H9 (cell line): Measurements from ENCODE around the gene CD300LG. TPM values are rescaled to one million over a fixed set of nuclear protein-coding genes. Genes with fewer than 3 reads are reported as not detected.

Experiments used
- DNase-seq: peaks from one replicate; pipeline ENCODE4 v3.0.0-alpha.2; 2017
- H2AFZ ChIP-seq: one replicate; pipeline ENCODE4 v1.6.1; 2013; ENCODE audit warnings: mild to moderate bottlenecking, low read length, control low read depth, moderate library complexity
- H2AK5ac ChIP-seq: 2 replicates; pipeline ENCODE4 v1.6.1; 2013; ENCODE audit warnings: low read length, control low read depth, mixed read lengths; ENCODE audit not compliant: insufficient read length
- H2BK120ac ChIP-seq: one replicate; pipeline ENCODE4 v1.6.1; 2013; ENCODE audit warnings: low read depth, mild to moderate bottlenecking, low read length, control low read depth, inconsistent platforms; ENCODE audit not compliant: poor library complexity, severe bottlenecking
- H2BK12ac ChIP-seq: 2 replicates; pipeline ENCODE4 v1.6.1; 2013; ENCODE audit warnings: low read length, control low read depth, mixed read lengths, low read depth; ENCODE audit not compliant: insufficient read length
- H2BK15ac ChIP-seq: 2 replicates; pipeline ENCODE4 v1.6.1; 2013; ENCODE audit warnings: low read depth, low read length, control low read depth
- H2BK20ac ChIP-seq: one replicate; pipeline ENCODE4 v1.6.1; 2013; ENCODE audit warnings: low read depth, mild to moderate bottlenecking, low read length, control low read depth, inconsistent platforms; ENCODE audit not compliant: poor library complexity, severe bottlenecking
- H2BK5ac ChIP-seq: 2 replicates; pipeline ENCODE4 v1.6.1; 2013; ENCODE audit warnings: low read length, control low read depth, mixed read lengths; ENCODE audit not compliant: insufficient read length
- H3K14ac ChIP-seq: 2 replicates; pipeline ENCODE4 v1.6.1; 2013; ENCODE audit warnings: low read length, control low read depth; ENCODE audit not compliant: insufficient read depth
- H3K18ac ChIP-seq: 2 replicates; pipeline ENCODE4 v1.6.1; 2013; ENCODE audit warnings: low read depth, mild to moderate bottlenecking, mixed read lengths, low read length, control low read depth; ENCODE audit not compliant: insufficient read length
- H3K23ac ChIP-seq: 2 replicates; pipeline ENCODE4 v1.6.1; 2013; ENCODE audit warnings: low read length, control low read depth, mixed read lengths, low read depth; ENCODE audit not compliant: insufficient read length
- H3K23me2 ChIP-seq: 2 replicates; pipeline ENCODE4 v1.6.1; 2013; ENCODE audit warnings: low read depth, mild to moderate bottlenecking, mixed read lengths, low read length, control low read depth; ENCODE audit not compliant: insufficient read length, poor library complexity, severe bottlenecking
- H3K27ac ChIP-seq: 2 replicates; pipeline ENCODE4 v1.5.1; 2013; ENCODE audit warnings: low read length, control low read depth, mixed read lengths, low read depth; ENCODE audit not compliant: insufficient read length
- H3K27me3 ChIP-seq: 2 replicates; pipeline ENCODE4 v1.6.1; 2013; ENCODE audit warnings: low read length, control low read depth, inconsistent platforms; ENCODE audit not compliant: insufficient read depth
- H3K4ac ChIP-seq: 2 replicates; pipeline ENCODE4 v1.6.1; 2013; ENCODE audit warnings: low read depth, mild to moderate bottlenecking, control low read depth, inconsistent platforms, low read length, moderate library complexity
- H3K4me1 ChIP-seq: 2 replicates; pipeline ENCODE4 v1.6.1; 2013; ENCODE audit warnings: low read length, control low read depth, inconsistent platforms; ENCODE audit not compliant: insufficient read depth
- H3K4me2 ChIP-seq: 2 replicates; pipeline ENCODE4 v1.6.1; 2013; ENCODE audit warnings: low read length, control low read depth, mixed read lengths; ENCODE audit not compliant: insufficient read length, insufficient read depth
- H3K56ac ChIP-seq: 2 replicates; pipeline ENCODE4 v1.6.1; 2013; ENCODE audit warnings: low read depth, mild to moderate bottlenecking, mixed read lengths, low read length, control low read depth; ENCODE audit not compliant: insufficient read length
- H3K79me1 ChIP-seq: 2 replicates; pipeline ENCODE4 v1.6.1; 2013; ENCODE audit warnings: low read depth, mild to moderate bottlenecking, moderate library complexity, low read length, control low read depth, inconsistent platforms; ENCODE audit not compliant: insufficient read depth, poor library complexity, severe bottlenecking
- H3K79me2 ChIP-seq: 2 replicates; pipeline ENCODE4 v1.6.1; 2013; ENCODE audit warnings: low read length, control low read depth, inconsistent platforms; ENCODE audit not compliant: insufficient read depth
- H3K9ac ChIP-seq: 2 replicates; pipeline ENCODE4 v1.6.1; 2013; ENCODE audit warnings: low read length, control low read depth, mixed read lengths; ENCODE audit not compliant: insufficient read length; ENCODE audit errors: extremely low read depth
- H3K9me3 ChIP-seq: one replicate; pipeline ENCODE4 v1.6.1; 2013; ENCODE audit warnings: low read depth, low read length, inconsistent platforms; ENCODE audit not compliant: control insufficient read depth
- H3T11ph ChIP-seq: one replicate; pipeline ENCODE4 v1.6.1; 2013; ENCODE audit warnings: mild to moderate bottlenecking, low read length, control low read depth, inconsistent platforms
- H4K20me1 ChIP-seq: one replicate; pipeline ENCODE4 v1.6.1; 2013; ENCODE audit not compliant: control insufficient read depth, insufficient read length, insufficient read depth
- H4K5ac ChIP-seq: 2 replicates; pipeline ENCODE4 v1.6.1; 2013; ENCODE audit warnings: low read depth, mild to moderate bottlenecking, mixed read lengths, low read length, control low read depth; ENCODE audit not compliant: insufficient read length
- H4K8ac ChIP-seq: replicated peaks from 2 replicates; pipeline ENCODE4 v1.6.1; 2013; ENCODE audit warnings: low read length, control low read depth, mixed read lengths, low read depth; ENCODE audit not compliant: insufficient read length
- H4K91ac ChIP-seq: 2 replicates; pipeline ENCODE4 v1.6.1; 2013; ENCODE audit warnings: low read depth, mild to moderate bottlenecking, moderate library complexity, mixed read lengths, low read length, control low read depth; ENCODE audit not compliant: insufficient read length
- H3K27ac Mint-ChIP-seq, 3 experiments: 2 replicates in 2 of 3; 3 replicates in 1 of 3; pipeline ENCODE4 v1.8.0; 2020 to 2021; ENCODE audit warnings: mixed read lengths in 3 of 3, mild to moderate bottlenecking in 1 of 3, moderate library complexity in 1 of 3
- H3K27me3 Mint-ChIP-seq: 2 replicates; pipeline ENCODE4 v1.8.0; 2021; ENCODE audit warnings: low read depth, mild to moderate bottlenecking, moderate library complexity, mixed read lengths
- H3K36me3 Mint-ChIP-seq, 3 experiments: 2 replicates in 2 of 3; 3 replicates in 1 of 3; pipeline ENCODE4 v1.8.0; 2020 to 2021; ENCODE audit warnings: low read depth in 3 of 3, mixed read lengths in 3 of 3; ENCODE audit not compliant: insufficient read depth in 1 of 3
- H3K4me1 Mint-ChIP-seq, 2 experiments: 2 replicates each; pipeline ENCODE4 v1.8.0; 2020; ENCODE audit warnings: mixed read lengths in 2 of 2
- H3K4me3 Mint-ChIP-seq, 2 experiments: 2 replicates in 1 of 2; 3 replicates in 1 of 2; pipeline ENCODE4 v1.8.0; 2020 to 2021; ENCODE audit warnings: mild to moderate bottlenecking in 2 of 2, mixed read lengths in 2 of 2, moderate library complexity in 1 of 2
- H3K9me3 Mint-ChIP-seq, 2 experiments: 2 replicates in 1 of 2; 3 replicates in 1 of 2; pipeline ENCODE4 v1.8.0; 2020; ENCODE audit warnings: mild to moderate bottlenecking in 2 of 2, mixed read lengths in 2 of 2, moderate library complexity in 1 of 2
- WGBS: extraction: QIAGEN DNeasy Blood & Tissue Kit; methylation state at CpG from one replicate; pipeline ENCODE4 v1.1.7; 2013; ENCODE audit warnings: missing lambda C conversion rate, low lambda C conversion rate, mixed read lengths; ENCODE audit not compliant: insufficient read length; ENCODE audit errors: extremely low coverage; 5-methylcytosine and 5-hydroxymethylcytosine counted together
- total RNA-seq: library from RNA; stranded (reverse); gene quantifications from 2 replicates; pipeline ENCODE4 v1.2.1, GENCODE V29; 2021
- TF ChIP-seq, protein P1 (sequence below): fragments of 200-600 bp; sonication (generic); conservative IDR thresholded peaks from 3 replicates; pipeline ENCODE4 v1.8.0; 2021; ENCODE audit warnings: antibody characterized with exemption, mild to moderate bottlenecking

The CD300LG gene
- total RNA-seq, 1 experiment from 2014 or later = not detected

DNA sequence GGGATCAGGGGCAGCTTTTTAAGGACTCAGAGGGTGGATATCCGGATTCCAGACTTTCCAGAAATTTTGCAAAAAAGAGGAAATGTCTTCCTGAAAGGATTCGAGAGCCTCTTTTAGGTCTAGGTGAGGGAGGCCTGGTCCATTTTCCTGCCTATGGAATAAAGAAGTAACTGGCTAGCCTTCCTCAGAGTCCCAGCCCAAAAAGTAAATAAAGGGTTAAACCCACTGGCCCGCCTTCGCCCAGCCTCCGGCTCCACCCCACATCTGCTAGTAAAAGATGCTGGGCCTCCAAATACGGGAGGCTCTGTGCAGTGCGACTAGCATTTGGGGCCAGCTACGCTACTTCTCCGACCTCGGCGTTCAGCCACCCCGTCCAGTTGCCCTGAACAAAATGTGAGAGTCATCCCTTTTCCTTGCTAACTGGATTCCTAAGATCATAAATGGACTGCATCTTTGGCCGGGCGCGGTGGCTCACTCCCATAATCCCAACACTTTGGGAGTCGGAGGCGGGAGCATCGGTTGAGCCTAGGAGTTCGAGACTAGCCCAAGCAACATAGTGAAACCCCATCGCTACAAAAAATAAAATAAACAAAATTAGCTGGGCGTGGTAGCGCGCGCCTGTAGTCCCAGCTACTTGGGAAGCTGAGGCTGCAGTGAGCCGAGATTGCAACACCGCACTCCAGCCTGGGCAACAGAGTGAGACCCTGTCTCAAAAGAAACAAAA, 61.2 kb downstream of the CD300LG start:
- WGBS = no CpG with 5 or more reads among the region's 26 CpGs
- H2BK20ac ChIP-seq = no peak overlapping the region
- H2BK12ac ChIP-seq = no peak overlapping the region
- no peak overlapping the region for H4K5ac ChIP-seq
- H3K18ac ChIP-seq = no peak overlapping the region
- H3K56ac ChIP-seq = no peak overlapping the region
- no peak overlapping the region for H2AK5ac ChIP-seq
- no peak overlapping the region for H3T11ph ChIP-seq
- no peaks in the 10 kb centered on the region for H3K79me2 ChIP-seq
- peaks cover 56% of the 10 kb centered on the region for H3K27me3 Mint-ChIP-seq
- no peak overlapping the region for H2BK15ac ChIP-seq
- no peak overlapping the region for H3K23ac ChIP-seq
- H2BK120ac ChIP-seq = no peak overlapping the region
- no peaks in the 10 kb centered on the region for H3K36me3 Mint-ChIP-seq
- peak; percentile 86 for DNase-seq
- H3K4me1 ChIP-seq = no peaks in the 10 kb centered on the region; the same call in 1 of the 2 replicates
- H3K23me2 ChIP-seq = peaks cover 29% of the 10 kb centered on the region
- H3K27me3 ChIP-seq = no peaks in the 10 kb centered on the region
- no peak overlapping the region for H3K9ac ChIP-seq
- no peak overlapping the region for H4K8ac ChIP-seq
- no peak overlapping the region for H2AFZ ChIP-seq
- no peaks in the 10 kb centered on the region for H4K20me1 ChIP-seq
- H3K4me1 Mint-ChIP-seq = peaks cover 20 to 24% of the 10 kb centered on the region in 2 experiments
- no peaks in the 10 kb centered on the region for H3K79me1 ChIP-seq
- no peak overlapping the region for H3K4ac ChIP-seq
- peak overlapping the region; percentile 65 for H3K4me2 ChIP-seq
- no peak overlapping the region for H4K91ac ChIP-seq
- no peak overlapping the region for H3K14ac ChIP-seq
- H3K4me3 Mint-ChIP-seq = peak overlapping the region; percentile 69 to 89
- H3K27ac ChIP-seq = no peak overlapping the region
- no peaks in the 10 kb centered on the region for H3K9me3 ChIP-seq
- TF ChIP-seq, protein P1, sequence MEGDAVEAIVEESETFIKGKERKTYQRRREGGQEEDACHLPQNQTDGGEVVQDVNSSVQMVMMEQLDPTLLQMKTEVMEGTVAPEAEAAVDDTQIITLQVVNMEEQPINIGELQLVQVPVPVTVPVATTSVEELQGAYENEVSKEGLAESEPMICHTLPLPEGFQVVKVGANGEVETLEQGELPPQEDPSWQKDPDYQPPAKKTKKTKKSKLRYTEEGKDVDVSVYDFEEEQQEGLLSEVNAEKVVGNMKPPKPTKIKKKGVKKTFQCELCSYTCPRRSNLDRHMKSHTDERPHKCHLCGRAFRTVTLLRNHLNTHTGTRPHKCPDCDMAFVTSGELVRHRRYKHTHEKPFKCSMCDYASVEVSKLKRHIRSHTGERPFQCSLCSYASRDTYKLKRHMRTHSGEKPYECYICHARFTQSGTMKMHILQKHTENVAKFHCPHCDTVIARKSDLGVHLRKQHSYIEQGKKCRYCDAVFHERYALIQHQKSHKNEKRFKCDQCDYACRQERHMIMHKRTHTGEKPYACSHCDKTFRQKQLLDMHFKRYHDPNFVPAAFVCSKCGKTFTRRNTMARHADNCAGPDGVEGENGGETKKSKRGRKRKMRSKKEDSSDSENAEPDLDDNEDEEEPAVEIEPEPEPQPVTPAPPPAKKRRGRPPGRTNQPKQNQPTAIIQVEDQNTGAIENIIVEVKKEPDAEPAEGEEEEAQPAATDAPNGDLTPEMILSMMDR = no peak
- H3K27ac Mint-ChIP-seq = no peak overlapping the region
- no peaks in the 10 kb centered on the region for H3K9me3 Mint-ChIP-seq
- no peak overlapping the region for H2BK5ac ChIP-seq
